Rectal smooth muscle tissue (tissue), 1 donor: Measurements from ENCODE around the gene POMGNT2.

Source experiments
- H3K27ac ChIP-seq: one replicate; pipeline ENCODE4 v1.7.0; 2013; ENCODE audit warnings: low read depth, low read length, inconsistent platforms
- H3K27me3 ChIP-seq: one replicate; pipeline ENCODE4 v1.7.0; 2013; ENCODE audit warnings: low read length; ENCODE audit not compliant: control insufficient read depth, insufficient read depth
- H3K36me3 ChIP-seq: one replicate; pipeline ENCODE4 v1.7.0; 2013; ENCODE audit warnings: low read length; ENCODE audit not compliant: control insufficient read depth, insufficient read depth
- H3K4me1 ChIP-seq: one replicate; pipeline ENCODE4 v1.7.0; 2013; ENCODE audit warnings: low read length; ENCODE audit not compliant: control insufficient read depth, insufficient read depth
- H3K4me3 ChIP-seq: one replicate; pipeline ENCODE4 v1.7.0; 2013; ENCODE audit warnings: low read length
- H3K9ac ChIP-seq: one replicate; pipeline ENCODE4 v1.7.0; 2013; ENCODE audit warnings: low read length

Gene POMGNT2

GRCh38 chr3:43128464-43128863 is 22.6 kb upstream of the POMGNT2 start:
- no peak overlapping the region for H3K9ac ChIP-seq
- peaks cover 2% of the 10 kb centered on the region for H3K27me3 ChIP-seq
- H3K4me3 ChIP-seq, result no peak overlapping the region
- H3K27ac ChIP-seq, result no peak overlapping the region
- no peaks in the 10 kb centered on the region for H3K36me3 ChIP-seq
- no peaks in the 10 kb centered on the region for H3K4me1 ChIP-seq

DNA sequence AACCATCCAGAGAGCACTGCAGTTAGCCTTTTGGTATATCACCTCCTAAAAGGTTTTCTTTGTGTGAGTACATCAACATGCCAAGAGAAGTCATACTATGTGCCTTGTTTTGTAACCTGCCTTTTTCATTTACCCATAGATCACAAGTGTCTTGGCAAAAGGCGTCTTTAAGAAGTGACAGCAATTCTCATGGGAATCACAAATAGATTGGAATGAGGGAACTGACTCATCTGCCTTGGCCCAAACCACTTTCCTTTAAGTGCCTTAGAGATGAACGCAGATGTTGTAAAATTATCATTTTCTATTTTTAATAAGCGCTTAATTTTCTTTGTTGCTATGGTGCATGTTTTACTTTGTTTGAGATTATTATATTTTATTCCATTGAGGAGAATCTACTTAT is 20.7 kb upstream of the POMGNT2 start:
- H3K27ac ChIP-seq, result no peak overlapping the region
- H3K36me3 ChIP-seq, result no peaks in the 10 kb centered on the region
- peaks cover 2% of the 10 kb centered on the region for H3K27me3 ChIP-seq
- no peak overlapping the region for H3K4me3 ChIP-seq
- H3K4me1 ChIP-seq, result no peaks in the 10 kb centered on the region
- no peak overlapping the region for H3K9ac ChIP-seq

DNA sequence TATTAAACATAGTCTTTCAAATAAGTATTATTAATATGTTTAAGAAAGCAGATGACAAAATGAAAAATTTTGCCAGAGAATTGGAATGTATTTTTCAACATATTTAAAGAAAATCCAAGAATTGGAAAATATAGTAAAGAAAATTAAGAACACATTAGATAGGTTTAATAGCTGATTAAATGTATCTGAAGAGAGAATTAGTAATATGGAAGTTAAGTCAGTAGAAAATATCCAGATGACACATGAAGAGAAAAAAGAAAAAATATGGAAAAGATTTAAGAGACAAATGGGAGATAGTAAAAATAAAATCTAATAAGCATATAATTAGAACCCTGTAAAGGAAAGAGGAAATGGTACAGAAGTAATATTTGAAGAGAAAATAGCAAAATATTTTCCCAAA is 18.0 kb upstream of the POMGNT2 start:
- Histone ChIP-seq H3K4me1 (no peaks in the 10 kb centered on the region), H3K4me3 (no peak overlapping the region), H3K9ac (no peak overlapping the region), H3K36me3 (no peaks in the 10 kb centered on the region), H3K27me3 (no peaks in the 10 kb centered on the region), H3K27ac (no peak overlapping the region)

- Histone ChIP-seq H3K36me3 (no peaks in the 10 kb centered on the region), H3K4me1 (no peaks in the 10 kb centered on the region), H3K9ac (no peak overlapping the region), H3K27me3 (no peaks in the 10 kb centered on the region), H3K4me3 (no peak overlapping the region), H3K27ac (no peak overlapping the region)
These were observed 15.1 kb upstream of the POMGNT2 start for GRCh38 chr3:43120937-43121336.

GRCh38 chr3:43117257-43117656 is 11.4 kb upstream of the POMGNT2 start:
- no peak overlapping the region for H3K9ac ChIP-seq
- no peaks in the 10 kb centered on the region for H3K4me1 ChIP-seq
- H3K27ac ChIP-seq, result no peak overlapping the region
- no peaks in the 10 kb centered on the region for H3K27me3 ChIP-seq
- no peaks in the 10 kb centered on the region for H3K36me3 ChIP-seq
- H3K4me3 ChIP-seq, result no peak overlapping the region

DNA sequence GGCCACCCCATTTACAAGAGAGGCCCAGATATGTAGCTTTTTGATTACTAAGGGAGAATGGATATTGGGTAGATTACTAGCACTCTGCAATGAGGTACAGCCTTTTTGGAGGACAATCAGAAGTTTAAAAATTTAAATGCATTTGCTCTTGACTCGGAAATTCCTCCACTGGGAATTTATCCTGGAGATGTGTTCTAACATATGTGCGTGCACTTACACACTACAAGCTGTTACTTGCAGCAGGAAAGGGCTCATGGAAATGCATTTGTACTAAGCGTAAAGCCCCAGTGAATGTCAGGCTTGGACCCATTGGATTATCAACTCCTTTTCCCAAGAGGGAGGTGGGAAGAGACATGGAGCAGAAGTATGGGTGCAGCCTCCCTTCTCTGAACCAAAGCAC is 7.8 kb upstream of the POMGNT2 start:
- no peaks in the 10 kb centered on the region for H3K36me3 ChIP-seq
- H3K27me3 ChIP-seq, result no peaks in the 10 kb centered on the region
- H3K27ac ChIP-seq, result no peak overlapping the region
- H3K9ac ChIP-seq, result no peak overlapping the region
- H3K4me3 ChIP-seq, result no peak overlapping the region
- no peaks in the 10 kb centered on the region for H3K4me1 ChIP-seq

- no peaks in the 10 kb centered on the region for H3K27me3 ChIP-seq
- no peak overlapping the region for H3K27ac ChIP-seq
- no peaks in the 10 kb centered on the region for H3K36me3 ChIP-seq
- peak overlapping the region; percentile 64 for H3K4me3 ChIP-seq
- H3K9ac ChIP-seq, result no peak overlapping the region
- H3K4me1 ChIP-seq, result peaks cover 5% of the 10 kb centered on the region
These were observed 382 bp upstream of the POMGNT2 start for GRCh38 chr3:43106293-43106628.

DNA sequence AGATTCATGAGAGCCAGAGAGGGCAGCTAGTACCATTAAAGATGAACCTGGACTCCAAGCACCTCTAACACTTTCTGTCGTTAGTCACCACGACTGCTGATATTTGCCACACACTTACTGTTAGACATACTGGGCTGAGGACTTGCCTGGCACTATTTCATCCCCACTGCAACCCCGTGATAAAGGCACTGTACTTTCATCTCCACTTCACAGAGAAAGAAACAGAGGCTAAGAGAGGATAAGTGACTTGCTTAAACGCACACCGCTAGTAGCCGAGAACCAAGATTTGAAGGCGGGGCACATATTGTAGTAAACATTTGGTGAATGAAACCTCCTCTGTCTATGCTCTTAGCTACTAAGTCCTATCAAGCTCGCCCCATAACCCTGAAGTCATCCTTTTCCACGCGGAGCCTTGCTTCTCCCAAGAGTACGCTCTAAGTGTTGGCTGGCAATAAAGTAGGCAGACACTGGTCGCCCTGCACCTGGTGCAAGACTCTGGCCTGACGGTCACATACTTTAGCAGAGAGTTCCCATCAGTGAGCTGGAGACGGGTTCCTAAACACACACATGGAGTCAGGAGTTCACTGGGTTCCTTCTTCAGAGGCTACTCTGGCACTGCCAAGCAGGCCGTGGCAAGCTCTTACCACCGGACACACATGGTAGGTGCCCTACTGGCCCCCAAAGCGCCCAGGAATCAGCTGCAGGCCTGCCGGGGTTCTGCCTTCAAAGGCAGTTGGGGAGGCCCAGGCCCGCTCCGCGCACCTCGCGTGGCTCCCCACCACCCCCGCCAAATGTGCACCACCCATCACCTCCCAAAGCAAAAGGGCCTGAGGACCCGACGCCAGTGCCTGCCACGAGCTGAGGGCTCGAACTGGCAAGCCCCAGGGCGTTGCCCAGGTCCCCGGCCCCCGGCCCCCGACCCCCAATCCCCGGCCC is 951 bp downstream of the POMGNT2 start:
- peak overlapping the region; percentile 58 for H3K4me3 ChIP-seq
- H3K27me3 ChIP-seq, result no peaks in the 10 kb centered on the region
- H3K9ac ChIP-seq, result peak overlapping the region; percentile 4
- no peaks in the 10 kb centered on the region for H3K36me3 ChIP-seq
- no peak overlapping the region for H3K27ac ChIP-seq
- peaks cover 5% of the 10 kb centered on the region for H3K4me1 ChIP-seq

GRCh38 chr3:43104039-43104438 is 1.8 kb downstream of the POMGNT2 start:
- H3K4me1 ChIP-seq, result peaks cover 5% of the 10 kb centered on the region
- no peak overlapping the region for H3K9ac ChIP-seq
- no peak overlapping the region for H3K4me3 ChIP-seq
- no peaks in the 10 kb centered on the region for H3K36me3 ChIP-seq
- H3K27ac ChIP-seq, result no peak overlapping the region
- H3K27me3 ChIP-seq, result no peaks in the 10 kb centered on the region

- Histone ChIP-seq H3K4me1 (peaks cover 5% of the 10 kb centered on the region), H3K9ac (no peak overlapping the region), H3K27ac (no peak overlapping the region), H3K36me3 (no peaks in the 10 kb centered on the region), H3K4me3 (no peak overlapping the region), H3K27me3 (no peaks in the 10 kb centered on the region)
These were observed 3.0 kb downstream of the POMGNT2 start for GRCh38 chr3:43102773-43103480.

DNA sequence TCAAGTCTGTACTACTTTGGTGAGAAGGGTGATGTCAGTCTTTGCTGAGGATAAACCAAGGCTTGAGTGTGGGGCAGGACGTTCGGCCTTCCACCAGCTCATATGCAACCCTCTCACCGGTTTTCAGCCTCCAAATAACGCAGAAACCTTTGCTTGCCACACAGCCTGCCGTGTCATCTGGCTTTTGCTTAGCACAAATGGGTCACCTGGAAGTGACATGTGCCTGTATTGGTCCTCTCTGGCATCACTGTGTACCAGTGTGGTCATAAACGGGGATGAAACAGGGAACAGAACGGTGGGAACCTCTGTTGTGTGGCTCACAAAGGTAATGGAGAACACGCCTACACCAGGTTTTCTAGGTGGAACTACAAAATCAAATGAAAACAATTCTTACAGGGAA is 7.1 kb downstream of the POMGNT2 start:
- no peak overlapping the region for H3K9ac ChIP-seq
- no peaks in the 10 kb centered on the region for H3K27me3 ChIP-seq
- no peak overlapping the region for H3K4me3 ChIP-seq
- no peak overlapping the region for H3K27ac ChIP-seq
- H3K36me3 ChIP-seq, result no peaks in the 10 kb centered on the region
- peaks cover 11% of the 10 kb centered on the region for H3K4me1 ChIP-seq

DNA sequence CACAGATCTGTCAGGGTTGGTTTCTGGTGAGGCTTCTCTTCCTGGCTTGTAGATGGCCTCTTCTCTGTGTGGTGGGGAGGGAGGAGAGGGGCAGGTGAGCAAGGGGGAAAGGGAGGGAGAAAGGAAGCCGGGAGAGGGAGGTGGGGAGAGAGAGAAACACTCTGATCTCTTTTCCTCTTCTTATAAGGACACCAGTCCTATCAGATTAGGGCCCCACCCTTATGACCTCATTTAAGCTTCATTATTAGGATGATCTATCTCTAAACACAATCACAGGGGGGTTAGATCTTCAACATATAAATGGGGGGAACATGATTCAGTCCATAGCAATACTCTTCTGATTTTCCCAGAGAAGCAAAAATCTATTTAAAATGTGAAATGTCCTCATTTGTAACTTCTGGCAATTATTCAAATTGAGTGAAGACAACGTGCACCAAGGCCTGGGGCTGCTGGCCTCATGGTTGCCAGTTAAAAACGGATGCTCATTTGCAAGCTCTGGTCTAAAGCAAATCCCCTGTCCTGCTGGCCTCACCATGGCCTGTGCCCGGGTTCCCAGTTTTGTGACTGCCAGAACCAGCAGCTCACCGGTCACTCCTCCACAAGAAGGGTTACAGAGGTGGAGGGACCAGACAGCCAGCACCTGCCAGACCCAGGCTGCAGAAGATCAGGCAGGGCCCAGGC is 8.3 kb downstream of the POMGNT2 start:
- H3K4me3 ChIP-seq, result no peak overlapping the region
- H3K4me1 ChIP-seq, result peaks cover 15% of the 10 kb centered on the region
- no peaks in the 10 kb centered on the region for H3K27me3 ChIP-seq
- H3K36me3 ChIP-seq, result no peaks in the 10 kb centered on the region
- H3K9ac ChIP-seq, result no peak overlapping the region
- H3K27ac ChIP-seq, result no peak overlapping the region
